Fibroblast of lung (primary cell): ENCODE results near the gene GHR.
"Not testable (repeated sequence)": the region's sequence is repeated elsewhere in the genome, so short reads cannot be mapped to it uniquely, and the experiment has no call there.

ENCODE experiments used
- EZH2 ChIP-seq: IDR thresholded peaks from 2 replicates; pipeline ENCODE4 v1.5.1; 2012; ENCODE audit warnings: low read length, control low read depth, mild to moderate bottlenecking; ENCODE audit errors: missing control alignments
- TF ChIP-seq, protein P1 (sequence below), 2 donors: IDR thresholded peaks in 1 of 2; conservative IDR thresholded peaks in 1 of 2; 1 replicate in 1 of 2; 2 replicates in 1 of 2; pipeline ENCODE4 v1.5.1; 2011 to 2012; ENCODE audit warnings: low read length in 2 of 2, control low read depth in 1 of 2, inconsistent platforms in 1 of 2, low read depth in 1 of 2, mild to moderate bottlenecking in 1 of 2

DNA sequence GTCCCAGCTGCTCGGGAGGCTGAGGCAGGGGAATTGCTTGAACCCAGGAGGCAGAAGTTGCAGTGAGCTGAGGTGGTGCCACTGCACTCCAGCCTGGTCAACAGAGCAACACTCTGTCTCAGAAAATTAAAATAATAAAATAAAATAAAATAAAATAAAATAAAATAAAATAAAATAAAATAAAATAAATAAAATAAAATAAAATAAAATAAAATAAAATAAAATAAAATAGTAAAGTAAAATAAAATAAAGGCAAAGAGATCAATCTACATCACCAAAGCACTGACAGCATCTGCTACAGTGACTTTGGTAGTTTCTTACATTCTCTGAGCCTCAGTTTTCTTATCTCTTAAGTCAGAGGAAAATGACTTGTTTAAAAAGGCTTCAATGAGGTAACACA is 152.7 kb downstream of the GHR start:
- TF ChIP-seq, protein P1, sequence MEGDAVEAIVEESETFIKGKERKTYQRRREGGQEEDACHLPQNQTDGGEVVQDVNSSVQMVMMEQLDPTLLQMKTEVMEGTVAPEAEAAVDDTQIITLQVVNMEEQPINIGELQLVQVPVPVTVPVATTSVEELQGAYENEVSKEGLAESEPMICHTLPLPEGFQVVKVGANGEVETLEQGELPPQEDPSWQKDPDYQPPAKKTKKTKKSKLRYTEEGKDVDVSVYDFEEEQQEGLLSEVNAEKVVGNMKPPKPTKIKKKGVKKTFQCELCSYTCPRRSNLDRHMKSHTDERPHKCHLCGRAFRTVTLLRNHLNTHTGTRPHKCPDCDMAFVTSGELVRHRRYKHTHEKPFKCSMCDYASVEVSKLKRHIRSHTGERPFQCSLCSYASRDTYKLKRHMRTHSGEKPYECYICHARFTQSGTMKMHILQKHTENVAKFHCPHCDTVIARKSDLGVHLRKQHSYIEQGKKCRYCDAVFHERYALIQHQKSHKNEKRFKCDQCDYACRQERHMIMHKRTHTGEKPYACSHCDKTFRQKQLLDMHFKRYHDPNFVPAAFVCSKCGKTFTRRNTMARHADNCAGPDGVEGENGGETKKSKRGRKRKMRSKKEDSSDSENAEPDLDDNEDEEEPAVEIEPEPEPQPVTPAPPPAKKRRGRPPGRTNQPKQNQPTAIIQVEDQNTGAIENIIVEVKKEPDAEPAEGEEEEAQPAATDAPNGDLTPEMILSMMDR (conservative IDR thresholded peaks at IDR 0.05 in 1 of 2, IDR thresholded peaks at IDR 0.05 in 1 of 2; ENCODE audit: low read depth in 1 of 2, low read length in 2 of 2) = not testable (repeated sequence)
- not testable (repeated sequence) for TF ChIP-seq EZH2
